MCF 10A (cell line): ENCODE data around the gene CHST9. TPM values are rescaled to one million over a fixed set of nuclear protein-coding genes. Genes with fewer than 3 reads are reported as not detected.

ENCODE experiments used
- BruUV-seq: library from RNA; stranded (reverse); fragments of 400-500 nt; replicated peaks from 2 replicates; lab custom pipeline; 2021; lab: Mats Ljungman, UMichigan
- CTCF ChIA-PET: fragments of 300-600 bp; sonication (Branson Sonifier 250); formaldehyde crosslinking; extraction: SDS; loops from one replicate; lab custom pipeline; 2021; ENCODE audit warnings: antibody characterized with exemption, inconsistent platforms; lab: Yijun Ruan, JAX
- POLR2A ChIA-PET: fragments of 300-600, 350-650 bp; sonication (Branson Sonifier 250); formaldehyde crosslinking; extraction: SDS; loops from one replicate; lab custom pipeline; 2020; ENCODE audit warnings: antibody characterized with exemption, inconsistent platforms; lab: Yijun Ruan, JAX
- DNase-seq: peaks from one replicate; pipeline ENCODE4 v3.0.0-alpha.2; 2018; ENCODE audit not compliant: unreplicated experiment
- H3K27ac Mint-ChIP-seq: one replicate; pipeline ENCODE4 v1.8.0; 2022; ENCODE audit warnings: mild to moderate bottlenecking, low read depth, mixed read lengths; ENCODE audit not compliant: unreplicated experiment
- H3K27me3 Mint-ChIP-seq: one replicate; pipeline ENCODE4 v1.8.0; 2022; ENCODE audit warnings: mixed read lengths; ENCODE audit not compliant: insufficient read depth, unreplicated experiment
- H3K36me3 Mint-ChIP-seq: one replicate; pipeline ENCODE4 v1.8.0; 2022; ENCODE audit warnings: mild to moderate bottlenecking, moderate library complexity, mixed read lengths; ENCODE audit not compliant: insufficient read depth, unreplicated experiment
- H3K4me1 Mint-ChIP-seq: one replicate; pipeline ENCODE4 v1.8.0; 2022; ENCODE audit warnings: mixed read lengths; ENCODE audit not compliant: insufficient read depth, unreplicated experiment
- H3K4me3 Mint-ChIP-seq: one replicate; pipeline ENCODE4 v1.8.0; 2022; ENCODE audit warnings: mild to moderate bottlenecking, moderate library complexity, mixed read lengths; ENCODE audit not compliant: unreplicated experiment
- H3K9me3 Mint-ChIP-seq: one replicate; pipeline ENCODE4 v1.8.0; 2022; ENCODE audit warnings: mixed read lengths; ENCODE audit not compliant: unreplicated experiment
- intact Hi-C: fragments of 100-400 bp; cut with micrococcal nuclease; formaldehyde crosslinking; loops from 2 replicates; pipeline ENCODE4 v1.14.1; 2022
- total RNA-seq: library from RNA; stranded (reverse); gene quantifications from 2 replicates; pipeline ENCODE4 v1.2.3, GENCODE V29; 2022
- TF ChIP-seq, protein P1 (sequence below): fragments of 200-600 bp; IDR thresholded peaks from one replicate; pipeline ENCODE4 v1.8.0; 2022; ENCODE audit warnings: antibody characterized with exemption, mild to moderate bottlenecking; ENCODE audit not compliant: unreplicated experiment

CHST9 gene
- total RNA-seq, 1 experiment from 2014 or later: not detected

DNA sequence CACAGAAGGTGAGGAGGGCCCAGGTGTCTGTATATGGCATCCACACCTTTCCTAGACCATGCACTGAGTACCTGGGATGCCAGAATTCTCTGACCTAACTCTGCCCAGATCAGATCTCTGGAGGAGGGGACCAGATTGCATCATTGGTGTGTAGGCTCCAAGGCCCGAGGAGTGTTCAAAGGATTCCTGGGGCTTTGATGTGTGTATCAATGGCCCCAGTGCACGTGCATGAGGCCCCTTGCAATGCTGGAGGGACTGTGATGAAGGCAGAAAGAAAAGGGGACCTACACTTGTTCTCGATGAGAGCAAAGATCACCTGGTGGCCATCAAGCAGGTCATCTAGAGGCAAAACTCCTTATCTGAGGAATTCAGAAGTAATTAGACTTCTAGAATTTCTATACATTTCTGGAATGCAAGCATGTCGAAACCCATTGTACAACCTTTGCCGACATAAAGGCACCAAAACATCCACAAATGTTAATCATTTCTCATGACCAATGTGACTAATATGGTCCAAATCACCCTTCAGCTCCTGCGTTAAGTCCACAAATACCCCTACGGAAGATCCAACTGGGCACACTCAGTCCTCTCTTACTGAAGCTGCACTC is 123.5 kb downstream of the CHST9 start:
- POLR2A ChIA-PET: no interaction called here
- CTCF ChIA-PET: no interaction called here
- no peaks in the 10 kb centered on the region for H3K36me3 Mint-ChIP-seq
- no TSS peak for BruUV-seq
- no peaks in the 10 kb centered on the region for H3K9me3 Mint-ChIP-seq
- TF ChIP-seq, protein P1, sequence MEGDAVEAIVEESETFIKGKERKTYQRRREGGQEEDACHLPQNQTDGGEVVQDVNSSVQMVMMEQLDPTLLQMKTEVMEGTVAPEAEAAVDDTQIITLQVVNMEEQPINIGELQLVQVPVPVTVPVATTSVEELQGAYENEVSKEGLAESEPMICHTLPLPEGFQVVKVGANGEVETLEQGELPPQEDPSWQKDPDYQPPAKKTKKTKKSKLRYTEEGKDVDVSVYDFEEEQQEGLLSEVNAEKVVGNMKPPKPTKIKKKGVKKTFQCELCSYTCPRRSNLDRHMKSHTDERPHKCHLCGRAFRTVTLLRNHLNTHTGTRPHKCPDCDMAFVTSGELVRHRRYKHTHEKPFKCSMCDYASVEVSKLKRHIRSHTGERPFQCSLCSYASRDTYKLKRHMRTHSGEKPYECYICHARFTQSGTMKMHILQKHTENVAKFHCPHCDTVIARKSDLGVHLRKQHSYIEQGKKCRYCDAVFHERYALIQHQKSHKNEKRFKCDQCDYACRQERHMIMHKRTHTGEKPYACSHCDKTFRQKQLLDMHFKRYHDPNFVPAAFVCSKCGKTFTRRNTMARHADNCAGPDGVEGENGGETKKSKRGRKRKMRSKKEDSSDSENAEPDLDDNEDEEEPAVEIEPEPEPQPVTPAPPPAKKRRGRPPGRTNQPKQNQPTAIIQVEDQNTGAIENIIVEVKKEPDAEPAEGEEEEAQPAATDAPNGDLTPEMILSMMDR: no peak
- H3K27ac Mint-ChIP-seq: no peak overlapping the region
- no peak overlapping the region for H3K4me3 Mint-ChIP-seq
- peaks cover 4% of the 10 kb centered on the region for H3K4me1 Mint-ChIP-seq
- DNase-seq: no peak
- H3K27me3 Mint-ChIP-seq: no peaks in the 10 kb centered on the region
- intact Hi-C loops: no loop called here

- no peak for DNase-seq
- CTCF ChIA-PET: interaction anchor here (1.0 kb wide), 1 partner anchor 24 kb away, joined by 3 read pairs; no protein-coding TSS in a partner anchor
- intact Hi-C loops: no loop called here
- H3K36me3 Mint-ChIP-seq: peaks cover 6% of the 10 kb centered on the region
- peaks cover 20% of the 10 kb centered on the region for H3K27me3 Mint-ChIP-seq
- POLR2A ChIA-PET: no interaction called here
- TF ChIP-seq, protein P1: no peak
- H3K27ac Mint-ChIP-seq: no peak overlapping the region
- no peak overlapping the region for H3K4me3 Mint-ChIP-seq
- peaks cover under 1% of the 10 kb centered on the region for H3K4me1 Mint-ChIP-seq
- BruUV-seq: no TSS peak
- peaks cover 5% of the 10 kb centered on the region for H3K9me3 Mint-ChIP-seq
Observed at GRCh38 chr18:27057519-27058234, 127.4 kb downstream of the CHST9 start.

DNA sequence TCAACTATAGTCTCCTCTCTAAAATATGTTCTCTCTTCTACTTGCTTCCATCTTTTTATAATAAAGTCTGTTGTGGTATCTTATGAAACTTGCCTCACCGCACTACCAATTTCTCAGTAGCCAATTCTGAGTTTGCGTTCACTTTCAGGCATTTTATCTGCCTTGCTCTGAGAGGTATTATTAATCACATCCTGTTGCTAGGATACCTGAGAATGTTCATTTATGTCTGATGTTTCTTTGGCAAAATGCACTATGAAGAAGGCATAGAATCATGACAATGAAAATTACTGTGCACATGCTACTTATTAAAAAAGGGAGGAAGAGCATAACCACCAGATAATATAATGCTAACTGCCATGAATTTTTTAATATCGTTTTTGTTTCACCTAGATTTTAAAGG is 130.2 kb downstream of the CHST9 start:
- no TSS peak for BruUV-seq
- H3K4me3 Mint-ChIP-seq: no peak overlapping the region
- H3K4me1 Mint-ChIP-seq: no peaks in the 10 kb centered on the region
- H3K27ac Mint-ChIP-seq: no peak overlapping the region
- intact Hi-C loops: no loop called here
- no peak for DNase-seq
- TF ChIP-seq, protein P1: no peak
- H3K9me3 Mint-ChIP-seq: peaks cover 6% of the 10 kb centered on the region
- H3K36me3 Mint-ChIP-seq: peaks cover 7% of the 10 kb centered on the region
- POLR2A ChIA-PET: no interaction called here
- CTCF ChIA-PET: no interaction called here
- H3K27me3 Mint-ChIP-seq: peaks cover 23% of the 10 kb centered on the region

DNA sequence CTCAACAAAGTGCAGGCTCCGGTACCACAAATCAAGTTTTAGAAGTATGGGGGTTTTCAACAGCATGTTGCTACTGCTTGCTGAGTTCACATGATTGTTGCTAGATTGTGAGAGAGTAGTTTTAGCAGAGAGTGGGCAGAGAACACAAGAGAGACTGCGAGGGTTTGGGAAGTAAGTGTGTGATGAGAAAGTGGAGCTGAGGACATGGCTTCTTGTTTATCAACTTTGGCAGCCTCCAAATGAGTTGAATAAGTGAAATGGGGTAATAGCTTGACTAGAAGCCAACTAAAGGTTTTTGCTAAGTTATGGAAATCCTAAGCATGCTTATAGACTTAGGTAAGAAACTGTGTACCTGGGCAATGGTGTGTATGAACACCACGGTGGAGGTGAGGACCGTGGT is 135.1 kb downstream of the CHST9 start:
- Mint-ChIP-seq H3K9me3 (peaks cover 14% of the 10 kb centered on the region), H3K4me3 (no peak overlapping the region), H3K36me3 (peaks cover 7% of the 10 kb centered on the region), H3K27ac (no peak overlapping the region), H3K27me3 (peaks cover 18% of the 10 kb centered on the region), H3K4me1 (no peaks in the 10 kb centered on the region)
- TF ChIP-seq, protein P1: no peak
- no TSS peak for BruUV-seq
- ChIA-PET CTCF (interaction anchor here (0.7 kb wide), 1 partner anchor 71 kb away, joined by 3 read pairs; no protein-coding TSS in a partner anchor), POLR2A (no interaction called here)
- no peak for DNase-seq
- intact Hi-C loops: no loop called here
